K562 (cell line): Measurements from ENCODE around the gene CAMK1D. TPM values are rescaled to one million over a fixed set of nuclear protein-coding genes. Genes with fewer than 3 reads are reported as not detected.

ENCODE experiments used
- ATAC-seq: fragments of 200-7000 bp; cut with Tn5 transposase; 3 replicates; pipeline ENCODE4 v1.9.1; 2020; ENCODE audit warnings: moderate library complexity
- BruUV-seq: library from RNA; stranded (reverse); fragments of 400-500 nt; replicated peaks from 2 replicates; lab custom pipeline; 2021; lab: Mats Ljungman, UMichigan
- CTCF ChIA-PET: fragments of 300-600 bp; formaldehyde crosslinking; extraction: SDS; loops from one replicate; lab custom pipeline; 2021; ENCODE audit warnings: low intra/inter-chr PET ratio; lab: Yijun Ruan, JAX
- POLR2A ChIA-PET: fragments of 300-600, 350-650 bp; sonication (Branson Sonifier 250); formaldehyde crosslinking; extraction: SDS; loops from one replicate; lab custom pipeline; 2021; ENCODE audit warnings: antibody characterized with exemption, inconsistent platforms; lab: Yijun Ruan, JAX
- DNase-seq, 4 experiments: peaks; one replicate each; pipeline versions ENCODE4 v3.0.0 to v3.0.0-alpha.2; 2011 to 2018; ENCODE audit warnings: low spot score in 3 of 4, mixed read lengths in 3 of 4; ENCODE audit errors: extremely low read depth in 1 of 4
- FAIRE-seq: peaks from 2 replicates; lab custom pipeline; 2011; peaks lifted over from hg19 to GRCh38; lab: Jason Lieb, UNC
- H2AFZ ChIP-seq: 2 replicates; pipeline ENCODE4 v1.6.0; 2011; ENCODE audit warnings: low read depth, low read length, control low read depth, inconsistent platforms
- H3K27ac ChIP-seq: fragments of 200-600 bp; 3 replicates; pipeline ENCODE4 v1.8.0; 2011; ENCODE audit warnings: low read depth, mild to moderate bottlenecking, control low read depth, inconsistent platforms, low read length, moderate library complexity, mixed read lengths; ENCODE audit errors: extremely low read depth
- H3K27me3 ChIP-seq, 2 experiments: fragments of 300-600 bp in 1 of 2; 2 replicates in 1 of 2; 3 replicates in 1 of 2; pipeline versions ENCODE4 v1.6.0 to v1.8.0; 2011; ENCODE audit warnings: inconsistent platforms in 2 of 2, low read length in 2 of 2, mild to moderate bottlenecking in 1 of 2, mixed read lengths in 1 of 2, moderate library complexity in 1 of 2; ENCODE audit not compliant: control insufficient read depth in 2 of 2, insufficient read depth in 2 of 2
- H3K36me3 ChIP-seq: fragments of 300-600 bp; 3 replicates; pipeline ENCODE4 v1.8.0; 2011; ENCODE audit warnings: mild to moderate bottlenecking, low read length, inconsistent platforms; ENCODE audit not compliant: control insufficient read depth, insufficient read depth
- H3K4me1 ChIP-seq, 2 experiments: fragments of 200-600 bp in 1 of 2; replicated peaks in 1 of 2; 2 replicates in 1 of 2; 3 replicates in 1 of 2; pipeline versions ENCODE4 v1.5.1 to v1.8.0; 2011; ENCODE audit warnings: inconsistent platforms in 2 of 2, low read length in 2 of 2, mild to moderate bottlenecking in 1 of 2, mixed read lengths in 1 of 2, moderate library complexity in 1 of 2; ENCODE audit not compliant: control insufficient read depth in 2 of 2, insufficient read depth in 2 of 2
- H3K4me2 ChIP-seq: 2 replicates; pipeline ENCODE4 v1.6.1; 2011; ENCODE audit warnings: low read length, control low read depth, inconsistent platforms, mixed read lengths; ENCODE audit not compliant: insufficient read depth
- H3K4me3 ChIP-seq: fragments of 200-600 bp; sonication (generic), shearing (Covaris generic); 2 replicates; pipeline ENCODE4 v1.5.1; 2016; ENCODE audit warnings: control low read depth, inconsistent platforms
- H3K79me2 ChIP-seq: fragments of 200-600 bp; 3 replicates; pipeline ENCODE4 v1.8.0; 2011; ENCODE audit warnings: low read length, inconsistent platforms; ENCODE audit not compliant: control insufficient read depth, insufficient read depth
- H3K9ac ChIP-seq, 2 experiments: 2 replicates each; pipeline versions ENCODE4 v1.6.0 to v1.6.1; 2011; ENCODE audit warnings: low read depth in 2 of 2, low read length in 2 of 2, control low read depth in 1 of 2, inconsistent platforms in 1 of 2, mild to moderate bottlenecking in 1 of 2, mixed read lengths in 1 of 2; ENCODE audit not compliant: insufficient read depth in 1 of 2
- H3K9me1 ChIP-seq: one replicate; pipeline ENCODE4 v1.6.0; 2011; ENCODE audit warnings: inconsistent platforms, mild to moderate bottlenecking, low read length, moderate library complexity; ENCODE audit not compliant: control insufficient read depth, insufficient read depth
- H3K9me3 ChIP-seq: replicated peaks from 2 replicates; pipeline ENCODE4 v1.5.1; 2011; ENCODE audit warnings: low read depth, low read length, inconsistent platforms; ENCODE audit not compliant: control insufficient read depth, insufficient read depth
- H4K20me1 ChIP-seq: replicated peaks from 2 replicates; pipeline ENCODE4 v1.6.1; 2011; ENCODE audit warnings: low read length, inconsistent platforms, mixed read lengths; ENCODE audit not compliant: control insufficient read depth, insufficient read depth
- FOSL1 ChIP-seq: fragments of 200-800 bp; sonication (Bioruptor generic); conservative IDR thresholded peaks from 2 replicates; pipeline ENCODE4 v1.6.1; 2016; ENCODE audit warnings: missing genetic modification characterization, missing compliant biosample characterization
- HDAC1 ChIP-seq, 2 experiments: fragments of 450-650 bp; IDR thresholded peaks; 2 replicates each; pipeline ENCODE4 v1.6.1; 2016 to 2017; ENCODE audit warnings: inconsistent platforms in 1 of 2, mild to moderate bottlenecking in 1 of 2, moderate library complexity in 1 of 2
- TBL1XR1 ChIP-seq, 2 experiments: IDR thresholded peaks; 2 replicates each; pipeline ENCODE4 v1.6.1; 2012; ENCODE audit warnings: improper control_type of control experiment in 2 of 2, low read length in 2 of 2, mild to moderate bottlenecking in 1 of 2
- ZBTB8A ChIP-seq: fragments of 450-650 bp; IDR thresholded peaks from 2 replicates; pipeline ENCODE4 v1.6.1; 2018; ENCODE audit warnings: mild to moderate bottlenecking, moderate library complexity; ENCODE audit not compliant: partially characterized antibody
- ZNF699 ChIP-seq: fragments of 250-450 bp; sonication (Bioruptor Pico); IDR thresholded peaks from 2 replicates; pipeline ENCODE4 v1.8.0; 2021; ENCODE audit warnings: mild to moderate bottlenecking, moderate library complexity; ENCODE audit not compliant: insufficient replicate concordance
- WGBS: fragments of 100-300 bp; shearing (Covaris generic); methylation state at CpG from one replicate; pipeline ENCODE4 v1.1.6; 2016; ENCODE audit warnings: low coverage, mixed read lengths; ENCODE audit not compliant: insufficient coverage; ENCODE audit errors: missing lambda C conversion rate; 5-methylcytosine and 5-hydroxymethylcytosine counted together
- in situ Hi-C: fragments of 300-500 bp; cut with MboI; formaldehyde crosslinking; loops from 4 replicates; pipeline ENCODE4 v1.15.0; 2018; ENCODE audit warnings: inconsistent platforms, mixed read lengths
- intact Hi-C: fragments of 100-400 bp; cut with micrococcal nuclease; formaldehyde crosslinking; loops from 2 replicates; pipeline ENCODE4 v1.14.2; 2022
- polyA plus RNA-seq, 8 experiments: library from polyadenylated mRNA; depleted of rRNA in 4 of 8; stranded (reverse) in 5 of 8; unstranded in 3 of 8; fragments of >200 nt; fragmentation: Nextera tagmentation in 2 of 8; fragmentation: Illumina TruSeq in 1 of 8; extraction: Ambion mirVana in 2 of 8; extraction: Trizol in 1 of 8; gene quantifications; 2 replicates each; pipeline versions ENCODE4 v1.2.1 to v1.2.3, GENCODE V29; 2011 to 2014; ENCODE audit warnings: inconsistent platforms in 1 of 8, missing spikeins in 1 of 8
- total RNA-seq, 7 experiments: library from RNA; depleted of rRNA in 6 of 7; stranded (reverse); fragments of >200 nt in 6 of 7; fragmentation: Illumina TruSeq in 2 of 7; extraction: Trizol in 2 of 7; gene quantifications; 2 replicates each; pipeline versions ENCODE4 v1.2.1 to v1.2.3, GENCODE V29; 2011 to 2021; ENCODE audit warnings: low replicate concordance in 1 of 7
- TF ChIP-seq, protein P1 (sequence below): sonication (generic); formaldehyde crosslinking; IDR thresholded peaks from 2 replicates; pipeline ENCODE4 v1.8.0; 2023; ENCODE audit warnings: missing genetic modification reagents, mild to moderate bottlenecking, borderline replicate concordance

Gene CAMK1D
- total and polyA plus RNA-seq, 9 of the 15 experiments (the other 6 are each of a cell fraction or from before 2014, with no cell fraction given) = 0.12 to 0.24 (median 0.20) TPM; not detected in 5

DNA sequence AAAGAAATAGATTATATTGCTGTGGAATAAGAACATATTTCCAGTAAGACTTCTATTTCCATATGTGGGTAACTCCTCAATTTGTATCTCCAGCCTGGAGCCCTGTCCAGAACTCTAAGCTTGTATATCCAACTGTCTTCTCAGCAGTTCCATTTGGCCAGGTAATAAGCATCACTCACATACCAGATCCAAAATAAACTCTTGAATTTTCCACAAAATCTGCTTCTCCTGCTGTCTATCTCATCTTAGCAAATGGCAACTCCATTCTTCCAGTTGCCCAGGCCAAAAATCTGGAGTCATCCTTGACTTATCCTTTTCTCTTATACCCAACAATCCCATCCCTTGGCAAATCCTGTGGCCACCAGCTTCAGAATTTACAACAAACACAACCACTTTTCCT, 325.8 kb downstream of the CAMK1D start (continued):
- TF ChIP-seq, protein P1, sequence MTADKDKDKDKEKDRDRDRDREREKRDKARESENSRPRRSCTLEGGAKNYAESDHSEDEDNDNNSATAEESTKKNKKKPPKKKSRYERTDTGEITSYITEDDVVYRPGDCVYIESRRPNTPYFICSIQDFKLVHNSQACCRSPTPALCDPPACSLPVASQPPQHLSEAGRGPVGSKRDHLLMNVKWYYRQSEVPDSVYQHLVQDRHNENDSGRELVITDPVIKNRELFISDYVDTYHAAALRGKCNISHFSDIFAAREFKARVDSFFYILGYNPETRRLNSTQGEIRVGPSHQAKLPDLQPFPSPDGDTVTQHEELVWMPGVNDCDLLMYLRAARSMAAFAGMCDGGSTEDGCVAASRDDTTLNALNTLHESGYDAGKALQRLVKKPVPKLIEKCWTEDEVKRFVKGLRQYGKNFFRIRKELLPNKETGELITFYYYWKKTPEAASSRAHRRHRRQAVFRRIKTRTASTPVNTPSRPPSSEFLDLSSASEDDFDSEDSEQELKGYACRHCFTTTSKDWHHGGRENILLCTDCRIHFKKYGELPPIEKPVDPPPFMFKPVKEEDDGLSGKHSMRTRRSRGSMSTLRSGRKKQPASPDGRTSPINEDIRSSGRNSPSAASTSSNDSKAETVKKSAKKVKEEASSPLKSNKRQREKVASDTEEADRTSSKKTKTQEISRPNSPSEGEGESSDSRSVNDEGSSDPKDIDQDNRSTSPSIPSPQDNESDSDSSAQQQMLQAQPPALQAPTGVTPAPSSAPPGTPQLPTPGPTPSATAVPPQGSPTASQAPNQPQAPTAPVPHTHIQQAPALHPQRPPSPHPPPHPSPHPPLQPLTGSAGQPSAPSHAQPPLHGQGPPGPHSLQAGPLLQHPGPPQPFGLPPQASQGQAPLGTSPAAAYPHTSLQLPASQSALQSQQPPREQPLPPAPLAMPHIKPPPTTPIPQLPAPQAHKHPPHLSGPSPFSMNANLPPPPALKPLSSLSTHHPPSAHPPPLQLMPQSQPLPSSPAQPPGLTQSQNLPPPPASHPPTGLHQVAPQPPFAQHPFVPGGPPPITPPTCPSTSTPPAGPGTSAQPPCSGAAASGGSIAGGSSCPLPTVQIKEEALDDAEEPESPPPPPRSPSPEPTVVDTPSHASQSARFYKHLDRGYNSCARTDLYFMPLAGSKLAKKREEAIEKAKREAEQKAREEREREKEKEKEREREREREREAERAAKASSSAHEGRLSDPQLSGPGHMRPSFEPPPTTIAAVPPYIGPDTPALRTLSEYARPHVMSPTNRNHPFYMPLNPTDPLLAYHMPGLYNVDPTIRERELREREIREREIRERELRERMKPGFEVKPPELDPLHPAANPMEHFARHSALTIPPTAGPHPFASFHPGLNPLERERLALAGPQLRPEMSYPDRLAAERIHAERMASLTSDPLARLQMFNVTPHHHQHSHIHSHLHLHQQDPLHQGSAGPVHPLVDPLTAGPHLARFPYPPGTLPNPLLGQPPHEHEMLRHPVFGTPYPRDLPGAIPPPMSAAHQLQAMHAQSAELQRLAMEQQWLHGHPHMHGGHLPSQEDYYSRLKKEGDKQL (CRISPR knock-in tag) = no peak
- TF ChIP-seq ZNF699 (no peak), FOSL1 (tag) (no peak)
- TF ChIP-seq, all 486 proteins: peak for 0

DNA sequence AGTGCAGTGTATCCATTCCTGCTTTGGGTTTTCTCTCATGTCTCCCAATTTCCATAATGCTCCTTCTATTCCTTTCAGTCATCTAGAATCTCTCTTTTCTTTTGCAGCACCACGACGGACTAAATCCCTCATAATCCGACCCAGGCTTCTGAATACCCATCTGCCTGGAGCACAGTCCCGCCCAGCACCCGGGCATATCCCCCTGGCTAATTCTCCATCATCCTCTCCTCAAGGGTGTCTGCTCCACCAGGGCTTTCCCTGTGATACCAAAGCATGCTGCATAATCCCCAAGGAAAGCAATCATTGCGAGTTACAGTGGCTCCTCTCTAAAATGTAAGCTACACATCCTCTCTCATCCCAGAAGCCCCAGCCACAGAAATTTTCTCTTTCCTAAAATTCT, 330.3 kb downstream of the CAMK1D start:
- DNase-seq (no peak), FAIRE-seq (no peak), ATAC-seq (no peak)
- ChIA-PET POLR2A (no interaction called here), CTCF (no interaction called here)
- Histone ChIP-seq H3K79me2 (no peaks in the 10 kb centered on the region), H3K9me1 (no peaks in the 10 kb centered on the region), H3K27ac (no peak overlapping the region), H3K9ac (no peak overlapping the region), H4K20me1 (no peaks in the 10 kb centered on the region), H3K9me3 (no peaks in the 10 kb centered on the region), H3K4me3 (no peak overlapping the region), H2AFZ (no peak overlapping the region), H3K4me2 (no peak overlapping the region), H3K27me3 (peaks cover 10 to 18% of the 10 kb centered on the region in 2 experiments; a peak in 3 of 5 replicates), H3K36me3 (no peaks in the 10 kb centered on the region), H3K4me1 (no peaks in the 10 kb centered on the region)
- in situ Hi-C loops (no loop called here), intact Hi-C loops (no loop called here)
- WGBS = 0% methylated on average over 6 of the region's 6 CpGs
- TF ChIP-seq TBL1XR1 (IDR thresholded peaks at IDR 0.05; ENCODE audit: low read length in 2 of 2) (no peak), HDAC1 (IDR thresholded peaks at IDR 0.05) (no peak), ZBTB8A (no peak)
- BruUV-seq = no TSS peak
